ENCODE measurements around the gene PTPRA. TPM values are rescaled to one million over a fixed set of nuclear protein-coding genes. Genes with fewer than 3 reads are reported as not detected.
"Not testable (repeated sequence)": the region's sequence is repeated elsewhere in the genome, so short reads cannot be mapped to it uniquely, and the experiment has no call there.

The PTPRA gene
- total and polyA plus RNA-seq, 2 of the 4 experiments (the other 2 are of a cell fraction), result 35.0 to 50.0 TPM

DNA sequence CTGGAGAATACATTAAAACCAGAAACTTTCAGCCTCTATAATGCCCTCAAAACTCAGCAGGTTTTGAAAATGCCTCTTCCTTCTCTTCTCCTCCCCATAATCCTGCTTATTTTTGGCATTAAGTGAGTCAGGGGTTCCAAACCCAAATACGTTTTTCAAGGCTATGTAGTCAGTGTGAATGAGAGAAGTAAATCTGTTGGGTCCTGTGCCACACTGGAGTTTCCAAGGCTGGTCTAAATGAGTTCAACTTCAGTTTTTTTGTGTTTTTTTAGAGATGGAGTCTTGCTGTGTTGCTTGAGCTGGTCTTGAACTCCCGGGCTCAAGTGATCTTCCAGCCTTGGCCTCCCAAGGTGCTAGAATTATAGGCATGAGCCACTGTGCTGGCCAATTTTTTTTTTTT is 20.9 kb downstream of the PTPRA start:
- ChIA-PET CTCF (interaction anchor here (0.7 kb wide), 1 partner anchor 165 kb away, joined by 12 read pairs; no protein-coding TSS in a partner anchor), POLR2A (ENCODE audit: unreplicated experiment) (no interaction called here)
- Histone ChIP-seq H3K23ac (ENCODE audit: low read depth, low read length) (no peak overlapping the region), H3K4me3 (ENCODE audit: insufficient read depth, low read depth, low read length) (no peak overlapping the region), H2AK9ac (replicated peaks; ENCODE audit: low read depth, low read length, poor library complexity) (no peak overlapping the region), H2BK5ac (ENCODE audit: low read depth, low read length, poor library complexity, severe bottlenecking) (no peak overlapping the region), H3K56ac (ENCODE audit: extremely low read depth, insufficient read depth, low read length) (no peak overlapping the region), H3K79me1 (ENCODE audit: low read depth in 1 of 2, low read length in 2 of 2) (peaks cover 36 to 66% of the 10 kb centered on the region in 2 experiments), H2BK20ac (ENCODE audit: low read depth, low read length) (no peak overlapping the region), H4K8ac (ENCODE audit: low read depth in 2 of 2, low read length in 2 of 2) (no peak overlapping the region), H3K9me1 (ENCODE audit: insufficient read depth, low read length) (peaks cover 8% of the 10 kb centered on the region), H2BK15ac (ENCODE audit: low read depth, low read length) (no peak overlapping the region), H3K4me2 (ENCODE audit: low read depth, low read length) (no peak overlapping the region), H4K20me1 (ENCODE audit: insufficient read depth, low read length) (peaks cover 15% of the 10 kb centered on the region; the same call in 1 of the 2 replicates), H2AK5ac (ENCODE audit: low read depth, low read length) (no peak overlapping the region), H2BK120ac (ENCODE audit: low read depth, low read length) (no peak overlapping the region), H2AFZ (replicated peaks; ENCODE audit: low read length, poor library complexity) (no peak overlapping the region), H3K4me1 (ENCODE audit: control insufficient read depth, insufficient read depth, low read length) (no peaks in the 10 kb centered on the region; the same call in 1 of the 2 replicates), H3K18ac (ENCODE audit: low read depth, low read length) (no peak overlapping the region), H3K27me3 (ENCODE audit: control insufficient read depth, insufficient read depth, low read length) (no peaks in the 10 kb centered on the region), H3K27ac (ENCODE audit: insufficient read depth, low read length) (no peak overlapping the region), H3K9ac (ENCODE audit: low read depth, low read length) (no peak overlapping the region), H3K9me3 (ENCODE audit: control insufficient read depth, insufficient read depth, low read length) (no peaks in the 10 kb centered on the region), H3K4ac (ENCODE audit: low read depth, low read length) (no peak overlapping the region), H3K36me3 (ENCODE audit: control insufficient read depth, insufficient read depth, low read length) (peaks cover 2% of the 10 kb centered on the region; the same call in 1 of the 2 replicates), H4K91ac (ENCODE audit: insufficient read depth, low read depth, low read length) (no peak overlapping the region), H3K14ac (replicated peaks; ENCODE audit: low read depth, low read length) (no peak overlapping the region), H4K5ac (ENCODE audit: low read depth, low read length) (no peak overlapping the region)
- DNase-seq (no peak), ATAC-seq (ENCODE audit: low read depth) (no peak)
- WGBS, 2 experiments (ENCODE audit: extremely low coverage in 2 of 2, insufficient read length in 1 of 2), result 100% methylated on average over 1 of the region's 2 CpGs; no CpG with 5 or more reads in 1 of the 2 experiments
- in situ Hi-C loops (cut with MboI; ENCODE audit: low sequenced_read_pairs), result no loop called here
- intact Hi-C loops (cut with micrococcal nuclease), result no loop called here
- TF ChIP-seq NFE2L2 (IDR thresholded peaks at IDR 0.05; ENCODE audit: low read depth, low read length) (no peak), SMC3 (IDR thresholded peaks at IDR 0.05; ENCODE audit: low read depth, low read length) (no peak), MXI1 (IDR thresholded peaks at IDR 0.05; ENCODE audit: borderline replicate concordance, low read depth, low read length) (no peak), RCOR1 (IDR thresholded peaks at IDR 0.05; ENCODE audit: insufficient replicate concordance, low read length) (no peak), MAZ (IDR thresholded peaks at IDR 0.05; ENCODE audit: borderline replicate concordance, low read depth, low read length) (no peak), POLR2A (IDR thresholded peaks at IDR 0.05; ENCODE audit: low read depth, low read length) (no peak)
- dilution Hi-C loops (cut with HindIII; ENCODE audit: low sequenced_read_pairs, unreplicated experiment), result no loop called here
- no TSS peak for BruUV-seq (replicated peaks)

DNA sequence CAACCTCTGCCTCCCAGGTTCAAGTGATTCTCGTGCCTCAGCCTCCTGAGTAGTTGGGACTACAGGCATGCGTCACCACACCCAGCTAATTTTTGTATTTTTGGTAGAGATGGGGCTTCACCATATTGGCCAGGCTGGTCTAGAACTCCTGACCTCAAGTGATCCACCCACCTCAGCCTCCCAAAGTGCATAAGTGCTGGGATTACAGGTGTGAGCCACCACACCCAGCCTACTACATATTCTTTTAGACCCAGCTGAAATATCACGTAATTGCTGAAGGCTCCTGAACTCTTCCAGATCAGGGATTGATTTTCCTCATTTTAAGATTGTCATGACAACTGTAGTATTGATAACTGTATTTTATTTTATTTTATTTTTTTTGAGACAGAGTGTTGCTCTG is 21.9 kb downstream of the PTPRA start:
- intact Hi-C loops (cut with micrococcal nuclease); H3K18ac ChIP-seq (ENCODE audit: low read depth, low read length); DNase-seq; in situ Hi-C loops (cut with MboI; ENCODE audit: low sequenced_read_pairs); ATAC-seq (ENCODE audit: low read depth); H3K9me1 ChIP-seq (ENCODE audit: insufficient read depth, low read length); H2BK15ac ChIP-seq (ENCODE audit: low read depth, low read length); CTCF ChIA-PET; H4K8ac ChIP-seq (ENCODE audit: low read depth in 2 of 2, low read length in 2 of 2); H4K5ac ChIP-seq (ENCODE audit: low read depth, low read length); H3K56ac ChIP-seq (ENCODE audit: extremely low read depth, insufficient read depth, low read length); H3K27me3 ChIP-seq (ENCODE audit: control insufficient read depth, insufficient read depth, low read length); H3K4me2 ChIP-seq (ENCODE audit: low read depth, low read length); H4K91ac ChIP-seq (ENCODE audit: insufficient read depth, low read depth, low read length); POLR2A ChIA-PET (ENCODE audit: unreplicated experiment); H3K4me1 ChIP-seq (ENCODE audit: control insufficient read depth, insufficient read depth, low read length); H2AFZ ChIP-seq (replicated peaks; ENCODE audit: low read length, poor library complexity); H2BK5ac ChIP-seq (ENCODE audit: low read depth, low read length, poor library complexity, severe bottlenecking); H2AK9ac ChIP-seq (replicated peaks; ENCODE audit: low read depth, low read length, poor library complexity); H3K23ac ChIP-seq (ENCODE audit: low read depth, low read length); H3K4ac ChIP-seq (ENCODE audit: low read depth, low read length); dilution Hi-C loops (cut with HindIII; ENCODE audit: low sequenced_read_pairs, unreplicated experiment); H3K14ac ChIP-seq (replicated peaks; ENCODE audit: low read depth, low read length); H3K9me3 ChIP-seq (ENCODE audit: control insufficient read depth, insufficient read depth, low read length); H3K27ac ChIP-seq (ENCODE audit: insufficient read depth, low read length); H3K9ac ChIP-seq (ENCODE audit: low read depth, low read length); H2AK5ac ChIP-seq (ENCODE audit: low read depth, low read length); H2BK20ac ChIP-seq (ENCODE audit: low read depth, low read length); H3K36me3 ChIP-seq (ENCODE audit: control insufficient read depth, insufficient read depth, low read length); H3K4me3 ChIP-seq (ENCODE audit: insufficient read depth, low read depth, low read length); BruUV-seq (replicated peaks); H2BK120ac ChIP-seq (ENCODE audit: low read depth, low read length): not testable (repeated sequence)
- H4K20me1 ChIP-seq (ENCODE audit: insufficient read depth, low read length), result peaks cover 16% of the 10 kb centered on the region; the same call in 1 of the 2 replicates
- peaks cover 31 to 62% of the 10 kb centered on the region in 2 experiments for H3K79me1 ChIP-seq (ENCODE audit: low read depth in 1 of 2, low read length in 2 of 2)
- no CpG with 5 or more reads among the region's 3 CpGs for WGBS, 2 experiments (ENCODE audit: extremely low coverage in 2 of 2, insufficient read length in 1 of 2)

All from IMR-90 (cell line).